CD4-positive, alpha-beta T cell treated with Interleukin-21 for 1 hour (primary cell): ENCODE results near the gene IDH3G.
"Not testable (repeated sequence)": the region's sequence is repeated elsewhere in the genome, so short reads cannot be mapped to it uniquely, and the experiment has no call there.

Experiments
- DNase-seq: peaks from one replicate; pipeline ENCODE4 v3.0.0-alpha.2; 2020

The IDH3G gene

DNA sequence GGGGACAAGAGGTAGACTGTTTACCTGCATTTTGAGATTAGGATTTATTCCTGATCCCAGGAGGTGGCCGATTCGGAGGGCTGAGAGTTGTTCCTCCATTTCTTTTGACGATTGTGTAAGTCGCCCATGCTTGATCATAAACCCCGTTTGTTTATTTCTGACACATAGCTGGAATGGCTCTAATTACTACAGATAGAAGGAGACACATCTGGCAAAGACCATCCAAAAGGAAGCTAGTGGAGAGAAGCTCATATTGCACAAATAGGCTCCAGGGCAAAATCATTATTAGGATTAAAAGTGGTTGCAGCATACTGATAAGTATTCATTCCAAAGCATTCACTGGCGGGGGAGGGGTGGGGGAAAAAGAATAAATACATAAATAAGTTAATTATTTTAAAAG, 47.2 kb downstream of the IDH3G start:
- DNase-seq = not testable (repeated sequence)

- DNase-seq = no peak
Measured at GRCh38 chrX:153746359-153746758, 47.8 kb downstream of the IDH3G start.

GRCh38 chrX:153745067-153745433, 49.1 kb downstream of the IDH3G start:
- DNase-seq = not testable (repeated sequence)

DNA sequence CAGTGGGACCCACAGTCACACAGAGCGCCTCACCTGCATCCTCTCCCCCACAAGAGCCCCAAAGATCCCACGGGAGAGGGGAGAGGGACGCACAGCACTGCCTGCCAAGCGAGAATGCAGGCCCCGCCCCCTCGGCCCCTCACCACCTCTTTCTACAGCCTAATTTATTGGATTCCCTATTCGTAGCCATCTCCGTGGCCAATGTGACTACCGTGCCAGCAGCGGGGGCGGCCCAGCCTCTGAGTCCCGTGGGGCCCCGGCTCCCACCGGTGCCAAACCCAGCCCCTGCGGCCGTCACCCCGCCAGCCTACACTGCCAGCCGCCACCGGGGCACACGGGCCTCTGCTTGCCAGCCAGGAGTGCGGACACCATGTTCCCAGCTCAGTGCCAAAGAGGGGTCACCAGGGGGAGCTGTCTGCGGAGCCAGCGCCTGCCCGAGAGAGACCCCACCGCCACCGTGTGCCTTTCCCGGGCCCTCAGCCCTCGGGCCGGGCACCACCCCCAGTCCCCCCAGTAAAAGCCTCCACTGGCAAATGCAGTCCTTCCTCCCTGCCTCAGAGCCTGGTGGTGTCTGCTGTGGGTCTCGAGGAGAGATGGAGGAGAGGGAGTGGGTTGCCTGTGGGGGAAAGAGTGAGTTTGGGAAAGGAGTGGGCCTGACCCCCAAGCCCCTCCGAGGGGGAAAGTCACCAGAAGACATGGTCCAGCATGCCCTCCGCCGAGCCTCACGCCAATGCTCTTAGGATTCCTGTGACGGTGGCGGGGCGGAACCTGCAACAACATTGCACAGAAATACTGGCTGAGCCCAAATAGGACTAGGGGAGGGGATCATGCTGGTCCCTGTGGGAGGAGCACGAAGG, 49.7 kb downstream of the IDH3G start:
- DNase-seq = no peak

DNA sequence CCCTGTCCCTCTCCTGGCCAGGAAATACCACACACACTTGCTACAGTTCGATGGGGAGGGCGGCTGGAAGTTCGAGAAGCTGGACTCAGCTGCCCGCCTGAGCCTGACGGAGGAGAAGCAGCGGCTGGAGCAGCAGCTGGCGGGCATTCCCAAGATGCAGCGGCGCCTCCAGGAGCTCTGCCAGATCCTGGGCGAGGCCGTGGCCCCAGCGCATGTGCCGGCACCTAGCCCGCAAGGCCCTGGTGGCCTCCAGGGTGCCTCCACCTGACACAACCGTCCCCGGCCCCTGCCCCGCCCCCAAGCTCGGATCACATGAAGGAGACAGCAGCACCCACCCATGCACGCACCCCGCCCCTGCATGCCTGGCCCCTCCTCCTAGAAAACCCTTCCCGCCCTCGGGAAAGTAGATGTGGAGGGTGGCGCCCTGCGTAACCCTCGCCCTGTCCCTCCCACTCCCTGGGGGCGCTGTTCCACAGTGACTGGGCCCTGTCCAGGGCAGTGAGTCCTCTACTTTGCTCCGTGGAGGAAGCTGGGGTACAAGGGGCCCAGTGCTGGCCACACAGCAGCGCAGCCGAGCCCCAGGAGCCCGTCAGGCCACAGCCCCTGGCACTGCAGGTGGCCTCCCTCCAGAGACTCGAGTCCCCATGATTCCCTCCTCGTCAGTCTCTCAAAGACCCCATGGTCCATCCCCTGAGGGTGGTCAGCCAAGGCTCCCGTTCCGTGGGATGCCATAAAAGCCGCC, 50.5 kb downstream of the IDH3G start:
- not testable (repeated sequence) for DNase-seq

DNA sequence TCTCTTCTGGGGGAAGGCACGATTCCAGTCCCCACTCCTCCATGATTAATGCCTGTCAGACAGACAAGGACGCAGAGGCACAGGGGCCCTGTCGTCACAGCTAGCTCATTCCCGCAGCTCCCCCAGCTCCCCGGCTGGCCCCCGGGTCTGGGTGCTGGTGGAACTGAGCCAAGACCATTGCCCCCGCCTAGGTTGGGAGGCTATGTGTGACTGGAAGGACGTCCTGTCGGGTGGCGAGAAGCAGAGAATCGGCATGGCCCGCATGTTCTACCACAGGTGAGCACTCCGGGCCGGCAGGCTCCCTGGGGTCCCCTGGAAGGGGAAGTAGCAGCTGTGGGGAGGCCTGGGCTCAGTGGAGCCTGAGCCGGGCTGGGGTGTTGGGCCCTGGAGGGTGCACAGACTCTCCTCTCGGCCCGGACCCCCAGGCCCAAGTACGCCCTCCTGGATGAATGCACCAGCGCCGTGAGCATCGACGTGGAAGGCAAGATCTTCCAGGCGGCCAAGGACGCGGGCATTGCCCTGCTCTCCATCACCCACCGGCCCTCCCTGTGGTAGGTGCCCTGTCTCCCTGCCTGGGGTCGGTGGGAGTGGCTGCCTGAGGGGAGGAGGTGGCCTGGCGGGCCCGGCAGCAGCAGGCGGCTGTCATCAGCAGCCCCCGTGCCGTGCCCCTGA, 51.2 kb downstream of the IDH3G start:
- not testable (repeated sequence) for DNase-seq

GRCh38 chrX:153742111-153742510, 52.1 kb downstream of the IDH3G start:
- not testable (repeated sequence) for DNase-seq

GRCh38 chrX:153741446-153741845, 52.7 kb downstream of the IDH3G start:
- DNase-seq = no peak

DNA sequence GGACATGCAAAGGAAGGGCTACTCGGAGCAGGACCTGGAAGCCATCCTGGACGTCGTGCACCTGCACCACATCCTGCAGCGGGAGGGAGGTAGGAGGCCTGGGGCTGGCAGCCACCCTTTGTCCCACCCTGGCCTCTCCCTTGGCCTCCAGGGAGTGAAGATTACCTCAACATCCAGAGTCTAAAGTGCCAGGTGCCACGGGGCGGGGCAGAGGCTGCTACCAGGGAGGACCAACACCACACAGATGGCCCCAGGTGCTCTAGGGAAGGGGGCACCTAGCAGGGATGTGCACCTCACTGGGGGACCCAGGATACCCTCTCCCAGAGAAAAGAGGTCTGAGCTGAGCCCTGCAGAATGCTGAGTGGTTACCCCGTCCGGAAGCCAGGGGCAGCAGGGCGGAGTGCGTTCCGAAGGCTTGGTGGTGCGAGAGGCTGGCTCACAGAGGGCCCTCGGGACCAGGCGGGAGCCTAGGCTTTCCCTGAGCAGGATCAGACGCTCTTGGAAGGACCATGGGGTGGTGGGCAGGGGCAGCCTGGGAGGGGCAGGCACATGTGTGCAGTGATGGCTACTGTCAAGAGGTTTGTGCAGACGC, 53.4 kb downstream of the IDH3G start:
- DNase-seq = no peak

DNA sequence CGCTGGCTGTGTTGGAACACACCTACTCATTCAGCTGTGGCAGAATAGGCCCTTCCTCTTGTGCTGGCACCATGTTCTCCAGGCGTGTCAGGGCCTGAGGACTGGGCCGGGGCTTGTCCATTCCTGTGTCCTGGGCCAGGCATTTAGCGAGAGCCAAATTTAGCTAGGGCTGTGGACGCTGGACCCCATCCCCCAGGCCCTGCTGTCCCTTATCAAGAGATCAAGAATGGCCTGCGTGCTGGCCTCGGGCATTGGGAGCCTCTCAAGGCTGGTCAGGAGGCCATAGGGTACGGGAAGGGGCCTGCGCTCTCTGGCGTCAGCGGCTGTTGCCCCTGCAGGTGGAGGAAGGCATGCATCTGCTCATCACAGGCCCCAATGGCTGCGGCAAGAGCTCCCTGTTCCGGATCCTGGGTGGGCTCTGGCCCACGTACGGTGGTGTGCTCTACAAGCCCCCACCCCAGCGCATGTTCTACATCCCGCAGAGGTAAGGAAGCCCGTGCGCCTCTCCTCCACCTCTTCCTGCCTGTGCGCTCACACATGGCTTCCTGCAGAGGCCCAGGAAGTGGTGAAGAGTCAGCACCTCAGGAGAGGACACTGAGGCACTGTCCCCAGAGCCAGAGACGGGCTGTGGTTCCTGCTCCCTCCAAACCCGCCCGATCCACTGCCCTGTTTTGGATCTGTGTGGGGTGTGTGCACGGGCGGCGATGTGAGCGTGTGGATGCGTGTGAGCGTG, 54.3 kb downstream of the IDH3G start:
- DNase-seq = no peak

GRCh38 chrX:153738056-153738605, 56.0 kb downstream of the IDH3G start:
- no peak for DNase-seq

DNA sequence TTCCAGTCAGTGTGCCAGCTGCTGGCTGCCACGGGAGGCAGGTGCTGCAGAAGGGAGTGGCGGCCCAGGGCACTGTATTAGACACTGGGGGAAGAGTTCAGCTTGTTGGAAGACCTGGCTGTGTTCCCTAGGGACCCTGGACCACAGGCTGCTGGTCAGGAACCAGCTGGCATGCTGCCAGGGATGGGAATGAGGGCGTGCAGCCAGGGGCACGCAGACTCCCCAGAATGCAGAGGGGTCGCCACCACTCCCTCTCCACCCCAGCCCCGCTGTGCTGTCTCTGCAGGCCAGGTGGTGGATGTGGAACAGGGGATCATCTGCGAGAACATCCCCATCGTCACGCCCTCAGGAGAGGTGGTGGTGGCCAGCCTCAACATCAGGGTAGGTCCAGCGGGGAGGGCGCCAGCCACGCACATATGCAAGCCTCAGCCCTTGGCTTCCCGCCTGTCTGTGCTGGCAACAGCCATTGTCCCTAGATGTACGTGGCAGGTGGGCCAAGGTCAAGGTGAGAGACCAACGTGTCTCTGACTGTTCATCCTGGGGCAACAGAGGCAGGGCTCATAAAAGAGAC, 57.2 kb downstream of the IDH3G start:
- no peak for DNase-seq

- DNase-seq = no peak
Measured at GRCh38 chrX:153736071-153736820, 57.9 kb downstream of the IDH3G start.
